SW480 (cell line): ENCODE data around the gene KCNQ1.

Source experiments
- DNase-seq: peaks from one replicate; pipeline ENCODE4 v3.0.0-alpha.2; 2016; ENCODE audit warnings: low spot score

Gene KCNQ1

DNA sequence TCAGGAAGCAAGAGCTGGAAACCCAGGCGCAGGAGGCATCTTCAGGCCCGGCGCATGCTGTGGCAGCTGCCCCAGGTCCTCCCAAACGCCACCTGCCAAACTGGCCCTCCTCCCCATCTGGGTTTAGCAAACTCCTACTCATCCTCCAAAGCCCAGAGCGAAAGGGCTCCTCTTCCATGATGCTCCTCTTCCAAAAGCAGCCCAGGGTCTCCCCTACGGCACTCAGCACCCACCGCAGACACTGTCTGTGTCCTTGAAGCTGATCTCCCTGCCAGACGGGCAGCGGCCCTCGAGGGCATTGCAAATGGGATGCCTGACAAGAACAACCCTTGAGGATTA, 414.9 kb downstream of the KCNQ1 start:
- DNase-seq = no peak

DNA sequence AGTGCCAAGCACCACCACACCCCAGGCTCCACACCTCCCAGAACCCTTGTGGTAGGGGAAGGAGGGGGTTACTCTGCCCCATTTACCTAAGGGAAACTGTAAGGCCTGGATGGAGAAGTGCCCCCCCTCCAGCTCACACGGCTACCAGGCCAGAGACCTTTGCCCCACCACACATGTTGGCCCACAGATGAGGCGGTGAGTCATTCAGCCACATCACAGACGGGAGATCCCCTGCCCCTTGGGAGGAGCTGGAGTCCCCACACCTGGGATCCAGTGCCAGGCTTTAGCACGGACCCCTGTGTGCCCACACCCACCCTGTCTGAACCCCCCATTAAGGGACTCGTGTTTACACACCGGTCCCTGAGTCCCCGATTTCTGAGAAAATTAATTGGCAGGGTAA, 415.8 kb downstream of the KCNQ1 start:
- peak; percentile 81 for DNase-seq

DNA sequence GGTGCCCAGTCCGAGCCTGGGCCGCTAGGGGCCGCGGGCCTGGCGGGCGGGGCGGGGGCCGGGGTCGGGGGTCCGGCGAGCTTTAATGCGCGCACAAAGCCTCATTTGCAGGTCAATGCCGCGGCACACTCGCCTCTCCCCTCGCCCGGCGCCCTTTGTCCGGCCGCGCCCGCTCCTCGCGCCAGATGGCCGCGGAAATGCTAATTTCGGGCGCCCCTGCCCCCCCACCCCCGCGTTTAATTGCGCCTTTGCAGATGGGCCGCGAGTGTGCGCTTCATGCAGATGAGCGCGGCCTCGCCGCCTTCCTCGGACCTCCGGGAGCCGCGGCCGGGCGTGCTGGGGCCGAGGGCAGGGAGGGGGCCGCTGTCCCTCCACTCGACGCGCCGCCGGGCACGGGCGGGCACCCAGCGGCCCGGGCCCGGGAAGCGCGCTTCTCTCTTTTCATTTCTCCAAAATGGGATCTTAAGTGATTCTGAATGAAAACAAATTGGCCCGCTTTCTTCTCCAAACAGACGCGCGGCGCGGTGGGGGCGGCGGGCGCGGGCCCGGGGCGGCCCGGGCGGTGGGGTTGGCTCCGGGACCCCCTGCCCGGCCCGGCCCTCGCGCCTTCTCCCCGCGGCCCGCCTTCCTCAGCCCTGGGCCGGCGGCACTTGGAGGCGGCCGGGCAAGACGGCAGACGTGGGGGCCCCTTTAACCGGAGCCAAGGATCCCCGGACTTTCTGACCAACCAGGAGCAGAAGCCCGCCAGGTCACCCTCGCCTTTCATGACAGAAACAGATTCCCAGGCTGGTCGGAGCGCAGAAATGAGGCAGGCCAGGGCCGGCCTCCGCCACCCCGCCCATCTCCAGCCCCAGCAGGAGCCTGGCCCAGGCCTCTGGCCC, 417.8 kb downstream of the KCNQ1 start:
- peak; percentile 39 for DNase-seq

DNA sequence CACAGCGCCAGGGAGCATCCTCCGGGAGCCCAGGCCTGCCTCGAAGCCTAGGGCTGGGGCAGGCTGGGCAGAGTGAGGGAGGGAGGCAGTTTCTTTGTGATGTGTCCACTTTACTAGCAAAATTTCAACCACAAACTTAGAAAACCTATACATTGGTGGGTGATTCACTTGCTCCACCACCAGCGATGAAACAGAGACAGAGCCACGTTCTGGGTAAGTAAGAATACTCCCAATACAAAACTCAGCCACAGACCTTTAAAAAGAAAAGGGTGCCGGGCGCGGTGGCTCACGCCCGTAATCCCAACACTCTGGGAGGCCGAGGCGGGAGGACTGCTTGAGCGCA, 418.4 kb downstream of the KCNQ1 start:
- DNase-seq = no peak

DNA sequence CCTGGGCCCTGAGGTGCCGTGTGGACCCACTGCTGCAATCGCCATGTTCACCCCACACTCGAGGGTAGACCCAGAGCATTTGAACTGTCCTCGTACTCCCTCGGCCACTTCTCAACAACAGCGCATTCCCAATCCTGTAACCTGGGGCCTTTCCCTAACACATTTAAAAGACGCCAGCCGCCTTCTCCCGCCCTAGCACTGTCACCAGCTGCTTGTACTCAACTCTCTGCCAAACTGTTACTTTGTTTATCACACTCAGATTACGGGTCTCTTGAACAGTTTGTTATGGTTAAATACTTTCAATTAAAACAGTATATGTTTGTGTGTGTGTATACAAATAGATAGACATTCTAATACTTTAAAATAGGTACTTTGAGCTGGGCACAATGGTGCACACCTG, 420.1 kb downstream of the KCNQ1 start:
- no peak for DNase-seq

DNA sequence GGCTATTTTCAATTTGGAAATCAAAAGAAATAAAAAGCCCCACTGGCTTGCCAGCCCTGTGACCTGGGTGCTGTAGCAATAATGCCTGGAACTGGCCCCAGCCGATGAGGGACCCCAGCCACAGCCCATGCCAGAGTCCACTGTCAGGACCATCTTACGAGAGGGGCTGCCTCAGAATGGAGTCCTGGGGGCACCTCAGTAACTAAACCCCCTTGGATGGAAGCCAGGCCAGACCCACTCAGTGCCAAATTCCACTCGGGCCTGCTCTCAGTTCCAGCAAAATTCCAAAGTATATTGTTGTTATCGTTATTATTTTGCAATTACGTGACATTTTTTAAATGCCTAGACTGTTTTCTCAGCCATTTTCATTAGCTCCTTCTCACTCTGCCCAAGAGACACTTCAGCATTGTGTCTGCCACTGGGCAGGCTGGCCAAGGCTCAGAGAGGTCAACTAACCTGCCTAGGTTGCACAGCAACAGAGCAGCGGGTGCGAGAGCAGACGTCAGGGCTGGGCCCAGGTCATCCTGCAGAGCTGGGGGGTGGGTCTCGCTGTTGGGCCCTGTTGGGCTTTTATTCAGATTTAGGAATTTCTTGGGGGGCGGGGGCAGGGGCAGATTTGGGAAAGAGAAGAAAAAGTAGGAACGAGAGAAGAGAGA, 421.2 kb downstream of the KCNQ1 start:
- DNase-seq = no peak

DNA sequence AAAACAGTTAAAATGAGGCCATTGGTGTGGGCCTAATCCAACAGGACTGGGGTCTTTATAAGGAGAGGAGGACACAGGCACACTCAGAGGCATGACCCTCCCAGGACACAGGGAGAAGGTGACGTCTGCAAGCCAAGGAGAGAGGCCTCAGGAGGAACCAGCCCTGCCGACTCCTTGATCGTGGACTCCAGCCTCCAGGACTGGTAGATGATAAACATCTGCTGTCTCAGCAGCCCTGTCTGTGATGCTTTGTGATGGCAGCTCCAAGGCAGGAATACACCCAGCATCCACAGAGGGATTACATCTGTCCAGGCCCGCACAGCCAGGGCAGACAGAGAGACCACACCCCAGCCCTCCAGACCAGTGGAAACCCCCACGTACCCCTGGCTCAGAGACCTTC, 422.3 kb downstream of the KCNQ1 start:
- DNase-seq = no peak

DNA sequence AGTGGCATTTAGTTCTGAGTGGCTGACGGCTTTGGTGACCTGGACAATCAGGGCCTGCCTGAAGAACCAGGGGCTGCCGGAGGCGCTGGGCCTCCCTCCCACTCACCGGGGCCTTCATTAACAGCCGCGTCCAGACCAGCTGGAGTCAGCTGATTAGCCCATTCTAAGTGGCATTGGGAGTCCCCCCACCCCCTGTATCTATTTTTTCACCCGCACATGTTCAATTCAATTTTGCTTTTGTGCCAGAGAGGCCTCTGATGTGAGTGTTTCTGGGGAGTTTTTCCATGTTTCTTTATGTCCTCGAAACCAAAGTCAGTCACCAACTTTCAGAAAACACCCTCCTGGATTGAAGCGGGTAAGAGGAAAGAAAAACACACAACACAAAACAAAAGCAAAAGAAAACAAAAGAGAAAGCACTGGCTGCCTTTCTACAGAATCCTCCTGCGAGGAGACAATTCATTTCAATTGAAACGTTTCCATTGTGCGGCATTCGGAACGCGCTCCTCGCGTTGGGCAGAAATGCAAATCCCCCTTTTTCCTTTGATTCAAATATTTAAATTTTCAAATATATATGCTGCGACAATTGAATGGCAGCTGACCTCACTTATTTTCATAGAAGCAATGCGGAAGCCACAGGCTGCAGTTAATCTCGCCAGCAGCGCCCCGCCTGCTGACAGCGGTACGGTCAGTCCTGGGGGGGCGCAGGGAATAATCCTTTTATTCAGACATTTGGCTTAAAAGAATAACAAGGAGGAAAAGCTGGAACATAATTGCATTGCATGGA, 423.1 kb downstream of the KCNQ1 start:
- no peak for DNase-seq

DNA sequence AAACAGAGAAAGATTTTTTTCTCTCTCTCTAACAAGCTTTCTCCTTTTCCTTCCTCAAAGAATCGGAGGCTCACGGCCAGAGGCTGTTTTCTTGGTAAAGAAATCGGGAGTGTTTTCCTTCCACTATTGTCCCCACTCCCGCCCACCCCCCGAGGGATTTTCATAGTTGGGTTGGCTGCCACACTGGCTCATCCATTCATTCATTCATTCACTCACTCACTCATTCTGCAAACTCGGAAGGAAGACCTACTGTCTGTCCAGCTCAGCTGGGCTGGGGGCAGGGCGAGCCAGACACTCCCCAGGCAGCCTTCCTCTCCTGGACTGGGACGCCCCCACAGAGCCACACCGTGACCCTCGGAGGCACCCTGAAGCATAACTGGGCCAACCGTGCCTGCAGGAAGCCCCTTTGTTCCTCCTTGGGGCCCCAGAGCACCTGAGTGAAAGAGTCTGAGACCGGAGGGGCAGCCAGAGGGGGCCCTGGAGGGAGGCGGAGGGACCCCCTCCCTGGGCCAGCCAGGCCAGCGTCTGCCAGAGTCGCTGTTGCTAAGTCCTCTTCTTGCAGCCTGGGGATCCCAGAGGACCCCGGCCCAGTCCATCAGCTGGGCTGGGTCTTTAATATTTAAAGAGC, 423.8 kb downstream of the KCNQ1 start:
- no peak for DNase-seq

DNA sequence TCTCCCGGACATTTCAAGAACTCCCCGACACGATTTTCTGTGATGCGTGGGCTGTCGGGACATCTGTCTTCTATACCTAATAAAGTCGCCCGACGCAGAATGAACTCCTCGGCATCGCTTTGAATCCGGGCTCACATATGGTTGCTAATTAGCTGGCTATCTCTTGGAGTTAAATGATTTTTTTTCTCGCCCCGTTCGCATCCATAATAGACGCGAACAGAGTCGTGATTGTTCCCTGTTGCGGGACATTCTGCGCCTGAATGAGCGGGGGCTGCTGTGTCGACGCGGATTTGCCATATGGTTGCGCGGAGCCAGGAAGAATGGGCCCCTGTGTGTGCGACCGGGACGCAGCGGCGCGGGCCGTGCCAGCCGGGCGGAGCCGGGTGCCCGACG, 424.3 kb downstream of the KCNQ1 start:
- no peak for DNase-seq

DNA sequence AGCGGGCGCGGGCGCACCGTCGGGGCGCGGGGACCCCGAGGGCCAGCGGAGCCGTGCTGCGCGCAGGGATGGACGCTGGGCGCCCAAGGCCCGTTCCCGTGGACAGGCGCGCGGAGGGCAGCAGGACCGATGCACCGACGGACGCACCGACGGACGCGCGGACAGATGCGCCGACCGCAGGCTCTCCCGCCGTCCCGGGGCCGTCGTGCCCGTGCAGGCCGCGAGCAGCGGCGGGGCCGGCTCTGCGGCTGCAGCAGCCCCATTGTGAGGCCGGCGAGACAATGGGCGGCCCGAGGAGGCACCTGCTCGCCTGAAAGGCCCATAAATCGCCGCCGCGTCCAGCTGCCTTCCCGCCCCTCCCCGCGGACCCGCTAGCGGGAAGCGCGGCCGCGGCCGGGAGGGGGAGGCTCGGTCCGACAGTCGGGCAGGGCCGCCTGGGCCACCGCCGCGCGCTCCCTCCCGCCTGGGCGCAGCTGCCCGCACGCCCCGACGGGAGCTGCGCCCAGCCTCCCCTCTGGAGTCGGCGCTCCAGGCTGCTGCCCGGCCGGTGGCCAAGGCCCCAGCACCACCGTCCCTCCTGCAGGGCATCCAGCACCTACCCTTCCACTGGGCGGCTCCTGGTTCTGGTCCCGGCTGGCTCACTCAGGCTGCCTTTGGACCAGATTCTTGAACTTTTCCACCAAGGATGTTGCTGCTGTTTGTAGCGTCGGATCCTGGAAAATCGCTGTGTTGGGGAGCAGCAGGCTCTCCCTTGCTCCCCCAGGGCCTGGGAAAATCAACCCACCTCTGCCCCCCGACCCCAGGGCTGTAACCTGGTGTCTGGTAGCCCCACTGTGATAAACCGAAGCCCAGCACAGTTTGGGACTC, 425.0 kb downstream of the KCNQ1 start:
- no peak for DNase-seq

DNA sequence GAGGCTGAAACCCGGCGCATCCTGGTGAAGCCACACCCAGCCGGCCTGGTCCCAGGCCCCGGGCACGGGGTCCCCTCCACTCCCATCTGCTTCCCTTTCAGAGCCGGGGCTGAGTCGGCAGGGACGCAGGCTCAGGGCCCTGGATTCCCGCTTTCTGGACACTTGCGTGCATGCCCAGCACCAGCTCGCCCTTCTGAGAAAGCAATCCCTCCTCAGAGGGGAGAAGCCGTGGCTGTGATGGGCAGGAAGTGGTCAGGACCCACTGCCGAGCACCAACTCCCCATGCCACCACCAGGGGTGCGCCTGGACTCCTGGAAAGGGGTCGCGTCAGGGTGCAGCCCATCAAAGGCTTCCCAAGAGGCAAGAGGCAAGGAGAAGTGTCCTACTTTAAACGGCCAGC, 425.7 kb downstream of the KCNQ1 start:
- DNase-seq = no peak

DNA sequence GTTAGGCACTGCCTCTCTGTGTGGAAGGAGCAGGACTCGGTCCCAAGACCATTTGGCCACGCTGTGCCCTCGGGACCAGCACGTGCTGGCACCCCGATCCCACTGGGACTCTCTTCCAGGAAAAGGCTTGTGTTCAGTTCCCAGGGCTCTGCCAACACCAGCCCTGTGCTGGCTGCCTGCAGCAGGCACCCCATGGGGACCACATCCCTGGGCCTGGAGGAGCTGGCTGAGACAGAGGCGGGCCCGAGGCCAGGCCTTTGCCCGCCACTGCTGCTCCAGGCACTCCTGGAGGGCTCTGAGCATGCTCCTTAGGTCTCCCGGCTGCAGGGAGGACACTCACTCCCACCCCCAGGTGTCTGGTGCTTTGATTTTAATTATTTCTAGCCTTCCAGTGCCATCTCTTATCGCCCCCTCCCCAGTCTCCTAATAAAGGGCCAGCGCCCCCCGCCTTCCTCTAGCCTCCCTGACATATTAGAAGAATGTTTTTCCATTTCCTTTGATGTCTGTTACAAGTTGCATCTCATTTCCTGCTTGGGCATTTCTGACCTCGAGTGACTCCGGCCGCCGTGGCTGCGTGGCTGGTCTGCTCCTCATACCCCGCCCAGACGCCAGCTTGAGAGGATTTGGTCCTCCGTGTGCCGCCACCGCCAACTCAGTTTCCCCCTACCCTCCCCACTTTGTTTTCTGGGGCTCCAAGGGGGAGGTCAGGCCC, 426.3 kb downstream of the KCNQ1 start:
- DNase-seq = peak; percentile 61

DNA sequence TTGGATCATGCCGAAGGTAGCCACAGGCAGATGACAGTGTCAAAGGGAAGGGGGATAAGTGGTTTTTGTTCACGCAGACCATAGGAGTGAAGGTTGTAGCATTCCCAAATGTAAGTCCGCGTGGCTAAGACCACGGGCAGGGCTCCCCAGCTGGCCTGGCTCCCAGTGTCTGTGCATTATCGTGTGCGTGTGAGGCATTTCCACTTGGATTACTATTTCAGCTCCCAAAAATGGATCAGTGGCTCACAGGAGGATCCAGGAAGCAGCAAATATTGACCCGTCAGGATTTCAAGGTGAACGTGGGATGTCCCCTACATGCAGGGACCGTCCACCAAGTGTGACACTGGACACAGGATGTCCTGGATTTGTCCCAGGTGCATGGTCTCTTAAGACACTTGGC, 430.2 kb downstream of the KCNQ1 start:
- no peak for DNase-seq

DNA sequence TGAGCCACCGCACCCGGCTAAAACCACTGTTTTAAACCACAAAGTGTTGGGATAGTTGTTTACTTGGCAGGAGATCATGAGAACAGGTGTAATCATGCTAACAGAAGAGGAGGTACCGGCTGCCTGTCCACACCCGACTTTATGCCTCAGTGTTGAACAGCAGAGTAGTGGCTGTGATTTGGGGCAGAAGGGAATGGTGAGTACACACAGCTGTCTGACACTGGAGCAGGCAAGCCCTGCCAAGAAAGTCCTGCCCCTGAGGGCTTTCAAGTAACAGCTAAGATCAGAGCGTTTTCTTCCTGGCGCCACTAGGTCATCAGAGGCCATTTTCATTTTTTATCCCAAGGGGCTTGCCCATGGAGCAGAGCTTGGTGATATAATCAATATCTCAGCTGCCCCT, 432.7 kb downstream of the KCNQ1 start:
- no peak for DNase-seq

DNA sequence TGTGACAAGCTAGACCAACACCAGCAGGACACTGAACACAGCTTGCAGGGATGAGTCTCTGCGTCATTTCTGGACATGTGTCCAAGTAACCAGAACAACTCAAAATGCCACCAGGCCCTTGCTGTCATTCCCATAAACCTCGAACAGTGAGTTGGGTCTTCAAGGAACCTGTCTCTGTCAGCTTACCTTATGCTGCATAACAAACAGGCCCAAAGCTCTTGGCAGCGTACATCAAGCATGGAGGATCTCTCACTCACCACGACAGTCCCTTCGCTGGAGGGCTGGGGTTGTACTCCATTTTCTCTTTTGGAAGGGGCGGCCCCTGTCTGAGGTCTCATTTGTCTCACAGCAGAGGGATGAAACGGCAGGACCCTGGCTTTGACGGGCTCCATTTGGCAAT, 434.0 kb downstream of the KCNQ1 start:
- DNase-seq = no peak

DNA sequence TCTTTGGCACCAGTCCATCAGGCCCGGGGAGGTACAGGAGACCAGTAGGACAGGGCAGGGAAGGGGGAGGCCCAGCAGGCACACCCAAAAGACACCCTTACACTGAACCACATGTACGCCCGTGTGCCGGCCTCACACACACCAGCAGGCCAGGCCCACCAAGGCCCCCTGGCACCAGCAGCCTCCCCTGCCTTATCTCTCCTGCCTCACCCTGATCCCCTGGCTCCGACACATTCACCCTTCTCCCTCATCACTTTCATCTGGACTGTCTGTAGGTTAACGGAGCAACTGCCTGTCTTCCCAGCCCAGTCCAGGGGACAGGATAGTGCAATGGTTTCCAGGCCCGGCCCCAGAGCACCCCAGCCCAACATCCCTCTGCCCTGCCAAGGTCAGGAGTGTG, 435.8 kb downstream of the KCNQ1 start:
- DNase-seq = no peak

DNA sequence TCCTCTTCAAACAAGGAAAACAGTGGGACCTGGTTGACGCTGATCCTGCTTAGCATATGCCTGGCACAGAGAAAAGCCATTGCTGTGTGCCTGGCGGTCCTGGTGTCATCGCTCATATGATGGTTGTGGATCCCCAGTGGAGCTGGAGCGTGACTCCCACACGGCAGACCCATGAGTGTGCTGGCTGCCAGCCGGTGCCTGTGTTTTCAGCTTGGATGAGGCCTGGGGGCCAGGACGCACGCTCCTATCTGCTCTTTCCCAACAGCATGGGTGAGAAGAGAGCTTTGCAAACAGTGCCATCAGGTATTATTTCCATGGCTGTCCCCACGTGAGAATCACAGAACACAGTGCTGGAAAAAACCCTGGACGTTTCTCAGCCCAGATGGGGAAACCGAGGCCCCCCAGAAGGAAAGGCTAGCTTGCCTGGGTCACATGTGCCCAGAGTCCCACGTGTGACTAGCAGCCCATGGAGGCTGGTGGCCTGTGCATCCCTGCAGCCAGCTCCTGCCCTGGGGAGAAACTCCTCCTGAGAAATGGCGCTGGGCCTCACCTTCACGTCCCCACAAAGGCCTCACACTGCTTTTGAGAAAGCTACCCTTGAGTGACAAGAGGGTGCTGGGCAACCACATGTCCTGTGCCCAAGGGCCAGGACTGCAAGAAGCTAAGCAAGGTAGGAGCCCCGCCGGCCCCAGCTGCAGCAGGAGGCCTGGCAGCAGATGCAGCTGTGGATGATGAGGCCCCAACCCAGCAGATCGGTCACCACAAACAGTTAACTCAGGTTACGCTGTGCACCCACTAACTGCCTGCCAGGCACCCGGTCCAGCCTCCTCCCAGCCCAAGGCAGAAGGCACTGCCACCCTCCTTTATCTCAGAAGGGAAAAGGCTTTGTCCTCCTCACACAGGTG, 436.5 kb downstream of the KCNQ1 start:
- no peak for DNase-seq

DNA sequence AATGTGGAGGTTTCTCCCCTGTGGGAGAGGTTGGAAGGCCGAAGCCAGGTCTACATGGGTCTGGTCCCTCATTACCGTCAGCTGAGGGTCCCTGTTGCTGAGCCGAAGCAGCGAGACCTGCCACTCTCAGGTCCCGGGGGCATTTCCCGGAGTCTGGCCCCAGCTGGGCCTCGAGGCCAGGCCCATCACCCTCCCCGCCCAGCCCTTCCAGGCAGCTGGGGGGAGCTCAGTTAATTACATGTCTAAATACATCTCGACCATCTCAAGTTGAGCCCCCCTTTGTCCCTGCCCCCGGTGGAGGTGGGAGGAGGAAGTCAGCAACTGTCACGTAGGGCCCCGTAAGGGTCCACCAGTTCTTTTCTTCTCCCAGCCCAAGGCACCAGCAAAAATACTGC, 437.2 kb downstream of the KCNQ1 start:
- no peak for DNase-seq
